Suprapubic skin (tissue), 4 donors: ENCODE data around the gene NUBP1.

Experiments
- CTCF ChIP-seq, 2 donors: fragments of 200-600 bp in 1 of 2; fragments of 450-650 bp in 1 of 2; sonication (generic) in 1 of 2; IDR thresholded peaks; one replicate each; pipeline ENCODE4 v1.5.1; 2016 to 2019; ENCODE audit warnings: antibody characterized with exemption in 2 of 2, mild to moderate bottlenecking in 1 of 2, moderate library complexity in 1 of 2
- POLR2A ChIP-seq, 2 donors: fragments of 450-650 bp; IDR thresholded peaks; one replicate each; pipeline ENCODE4 v1.6.1; 2017; ENCODE audit warnings: antibody characterized with exemption in 2 of 2, mild to moderate bottlenecking in 2 of 2, moderate library complexity in 2 of 2
- POLR2AphosphoS5 ChIP-seq, 3 donors: sonication (generic); formaldehyde crosslinking; IDR thresholded peaks; one replicate each; pipeline ENCODE4 v1.6.1; 2017; ENCODE audit warnings: antibody characterized with exemption in 3 of 3

GRCh38 chr16:10769381-10769780 lies 25.7 kb downstream of the NUBP1 start:
- no peak for TF ChIP-seq POLR2AphosphoS5 (IDR thresholded peaks at IDR 0.05)
- no peak for TF ChIP-seq POLR2A (IDR thresholded peaks at IDR 0.05)
- no peak for TF ChIP-seq CTCF (IDR thresholded peaks at IDR 0.05)
